GM18502 (cell line): ENCODE measurements around the gene ARL6IP6.

Experiments used
- ATAC-seq: cut with Tn5 transposase; IDR thresholded peaks from one replicate; pipeline ENCODE4 v1.9.1; 2021; ENCODE audit warnings: mild to moderate bottlenecking; ENCODE audit not compliant: unreplicated experiment, poor library complexity

The ARL6IP6 gene

GRCh38 chr2:152718076-152718908 lies at the start of gene ARL6IP6:
TSS of gene ARL6IP6 (plus strand) at chr2:152718620. CDS start at chr2:152718625, 5 bp downstream.
- ATAC-seq, result peak; percentile 73

GRCh38 chr2:152674334-152674733 lies 44.1 kb upstream of the ARL6IP6 start:
- ATAC-seq, result no peak

- no peak for ATAC-seq
Observed at GRCh38 chr2:152676461-152676860, 42.0 kb upstream of the ARL6IP6 start.

GRCh38 chr2:152678808-152679207 lies 39.6 kb upstream of the ARL6IP6 start:
- no peak for ATAC-seq

GRCh38 chr2:152682663-152683062 lies 35.8 kb upstream of the ARL6IP6 start:
- ATAC-seq, result no peak

GRCh38 chr2:152683400-152683799 lies 35.0 kb upstream of the ARL6IP6 start:
- no peak for ATAC-seq

GRCh38 chr2:152686321-152686720 lies 32.1 kb upstream of the ARL6IP6 start:
- no peak for ATAC-seq

- peak; percentile 95 for ATAC-seq
Observed at GRCh38 chr2:152693033-152693432, 25.4 kb upstream of the ARL6IP6 start.

- peak; percentile 55 for ATAC-seq
Observed at GRCh38 chr2:152694161-152694661, 24.2 kb upstream of the ARL6IP6 start.

GRCh38 chr2:152695763-152696162 lies 22.7 kb upstream of the ARL6IP6 start:
- ATAC-seq, result no peak

- ATAC-seq, result no peak
Observed at GRCh38 chr2:152696476-152696875, 21.9 kb upstream of the ARL6IP6 start.

GRCh38 chr2:152701198-152701597 lies 17.2 kb upstream of the ARL6IP6 start:
- no peak for ATAC-seq

GRCh38 chr2:152706477-152707021 lies 11.9 kb upstream of the ARL6IP6 start:
- no peak for ATAC-seq

GRCh38 chr2:152708742-152709141 lies 9.7 kb upstream of the ARL6IP6 start:
- ATAC-seq, result no peak

- no peak for ATAC-seq
Observed at GRCh38 chr2:152710713-152711112, 7.7 kb upstream of the ARL6IP6 start.

GRCh38 chr2:152715112-152715511 lies 3.3 kb upstream of the ARL6IP6 start:
- ATAC-seq, result no peak

- no peak for ATAC-seq
Observed at GRCh38 chr2:152715854-152716428, 2.5 kb upstream of the ARL6IP6 start.

GRCh38 chr2:152716805-152717227 lies 1.6 kb upstream of the ARL6IP6 start:
- peak; percentile 0 for ATAC-seq

- peak; percentile 66 for ATAC-seq
Observed at GRCh38 chr2:152717228-152718075, 968 bp upstream of the ARL6IP6 start, which contains the start of gene PRPF40A. TSS of gene PRPF40A (minus strand) at chr2:152717461. CDS start at chr2:152717439, 22 bp downstream.

GRCh38 chr2:152718909-152719645 lies 657 bp downstream of the ARL6IP6 start:
- peak; percentile 35 for ATAC-seq
